CD14-positive monocyte (primary cell): ENCODE results near the gene SEMA4G. TPM values are rescaled to one million over a fixed set of nuclear protein-coding genes. Genes with fewer than 3 reads are reported as not detected.

Experiments
- DNase-seq, 3 donors: peaks; one replicate each; pipeline ENCODE4 v3.0.0-alpha.2; 2011 to 2022
- H2AFZ ChIP-seq: 2 replicates; pipeline ENCODE4 v1.6.0; 2012; ENCODE audit warnings: mild to moderate bottlenecking, low read depth, low read length, inconsistent platforms; ENCODE audit not compliant: insufficient read depth, poor library complexity, severe bottlenecking
- H3K27ac ChIP-seq, 2 donors: 1 replicate in 1 of 2; 2 replicates in 1 of 2; pipeline ENCODE4 v1.5.1; 2012 to 2013; ENCODE audit warnings: low read length in 2 of 2, control low read depth in 1 of 2, inconsistent platforms in 1 of 2, low read depth in 1 of 2, mild to moderate bottlenecking in 1 of 2
- H3K27me3 ChIP-seq, 2 donors: one replicate each; pipeline versions ENCODE4 v1.6.0 to v1.6.1; 2011 to 2013; ENCODE audit warnings: low read length in 2 of 2; ENCODE audit not compliant: control insufficient read depth in 2 of 2, insufficient read depth in 2 of 2
- H3K36me3 ChIP-seq, 2 donors: replicated peaks in 1 of 2; 1 replicate in 1 of 2; 2 replicates in 1 of 2; pipeline versions ENCODE4 v1.5.1 to v1.6.1; 2012 to 2013; ENCODE audit warnings: low read length in 2 of 2, control low read depth in 1 of 2, inconsistent platforms in 1 of 2, mild to moderate bottlenecking in 1 of 2; ENCODE audit not compliant: insufficient read depth in 2 of 2, control insufficient read depth in 1 of 2
- H3K4me1 ChIP-seq, 2 donors: 1 replicate in 1 of 2; 2 replicates in 1 of 2; pipeline versions ENCODE4 v1.5.1 to v1.6.1; 2012 to 2013; ENCODE audit warnings: low read length in 2 of 2, control low read depth in 1 of 2, inconsistent platforms in 1 of 2, mild to moderate bottlenecking in 1 of 2, moderate library complexity in 1 of 2; ENCODE audit not compliant: insufficient read depth in 2 of 2, control insufficient read depth in 1 of 2
- H3K4me2 ChIP-seq: replicated peaks from 2 replicates; pipeline ENCODE3; 2012; ENCODE audit warnings: low read length, moderate library complexity, mild to moderate bottlenecking; ENCODE audit not compliant: poor library complexity, severe bottlenecking; ENCODE audit errors: extremely low read depth
- H3K4me3 ChIP-seq, 3 experiments: fragments of 200-600 bp in 1 of 3; sonication (generic) in 1 of 3; replicated peaks in 1 of 3; 1 replicate in 2 of 3; 2 replicates in 1 of 3; pipeline ENCODE4 v1.5.1; 2011 to 2013; ENCODE audit warnings: low read length in 3 of 3, mild to moderate bottlenecking in 3 of 3, control low read depth in 2 of 3, low read depth in 2 of 3, inconsistent platforms in 1 of 3, moderate library complexity in 1 of 3
- H3K79me2 ChIP-seq: 2 replicates; pipeline ENCODE4 v1.6.0; 2012; ENCODE audit warnings: mild to moderate bottlenecking, control low read depth, inconsistent platforms, low read length, moderate library complexity; ENCODE audit not compliant: insufficient read depth
- H3K9ac ChIP-seq: 2 replicates; pipeline ENCODE4 v1.6.0; 2017; ENCODE audit warnings: low read length, mild to moderate bottlenecking; ENCODE audit not compliant: insufficient read depth, poor library complexity, severe bottlenecking
- H3K9me3 ChIP-seq, 2 donors: replicated peaks in 1 of 2; 1 replicate in 1 of 2; 2 replicates in 1 of 2; pipeline versions ENCODE4 v1.5.1 to v1.6.1; 2012 to 2013; ENCODE audit warnings: low read length in 2 of 2, control low read depth in 1 of 2; ENCODE audit not compliant: control insufficient read depth in 1 of 2, insufficient read depth in 1 of 2
- H4K20me1 ChIP-seq: 2 replicates; pipeline ENCODE4 v1.6.0; 2012; ENCODE audit warnings: mild to moderate bottlenecking, low read length, control low read depth, moderate library complexity; ENCODE audit not compliant: insufficient read depth
- H3K27ac Mint-ChIP-seq, 7 donors: one replicate each; pipeline ENCODE4 v1.8.0; 2020; ENCODE audit warnings: mild to moderate bottlenecking in 7 of 7, mixed read lengths in 7 of 7, moderate library complexity in 6 of 7, inconsistent platforms in 2 of 7
- H3K27me3 Mint-ChIP-seq, 3 donors: one replicate each; pipeline ENCODE4 v1.8.0; 2021 to 2022; ENCODE audit warnings: low read depth in 3 of 3, mild to moderate bottlenecking in 3 of 3, mixed read lengths in 3 of 3, moderate library complexity in 3 of 3, inconsistent platforms in 1 of 3
- H3K36me3 Mint-ChIP-seq, 2 donors: one replicate each; pipeline ENCODE4 v1.8.0; 2020; ENCODE audit warnings: mixed read lengths in 2 of 2, inconsistent platforms in 1 of 2, mild to moderate bottlenecking in 1 of 2
- H3K4me1 Mint-ChIP-seq: one replicate; pipeline ENCODE4 v1.8.0; 2020; ENCODE audit warnings: mild to moderate bottlenecking, mixed read lengths
- H3K4me3 Mint-ChIP-seq, 2 donors: one replicate each; pipeline ENCODE4 v1.8.0; 2020; ENCODE audit warnings: mild to moderate bottlenecking in 2 of 2, mixed read lengths in 2 of 2, moderate library complexity in 1 of 2
- H3K9me3 Mint-ChIP-seq, 7 donors: one replicate each; pipeline ENCODE4 v1.8.0; 2020 to 2022; ENCODE audit warnings: mixed read lengths in 7 of 7, mild to moderate bottlenecking in 6 of 7, moderate library complexity in 6 of 7, inconsistent platforms in 2 of 7
- CTCF ChIP-seq: fragments of 200-600 bp; IDR thresholded peaks from one replicate; pipeline ENCODE4 v1.8.0; 2022; ENCODE audit warnings: antibody characterized with exemption, mild to moderate bottlenecking
- WGBS: methylation state at CpG from one replicate; pipeline ENCODE4 v1.1.5; 2013; ENCODE audit warnings: missing lambda C conversion rate; ENCODE audit not compliant: insufficient coverage; 5-methylcytosine and 5-hydroxymethylcytosine counted together
- intact Hi-C, 2 donors: fragments of 100-400 bp; cut with micrococcal nuclease; formaldehyde crosslinking; loops; one replicate each; pipeline versions ENCODE4 v1.15.0 to v1.15.1; 2023
- polyA plus RNA-seq, 3 donors: library from polyadenylated mRNA; depleted of rRNA in 1 of 3; unstranded in 2 of 3; stranded (reverse) in 1 of 3; fragments of 300-500 nt in 2 of 3; fragments of >200 nt in 1 of 3; fragmentation: Illumina TruSeq in 2 of 3; gene quantifications; 1 replicate in 2 of 3; 2 replicates in 1 of 3; pipeline ENCODE4 v1.2.3, GENCODE V29; 2012 to 2021

The SEMA4G gene
- polyA plus RNA-seq, 3 donors: 0.24 TPM; not detected in 2

- Histone ChIP-seq H3K4me2 (peak overlapping the region; percentile 85), H3K4me3 (peak overlapping the region; percentile 58 to 92 (median 64)), H3K27ac (peak overlapping the region in 1 of 2 donors; percentile 45), H4K20me1 (no peaks in the 10 kb centered on the region), H3K27me3 (no peaks in the 10 kb centered on the region), H3K9me3 (no peaks in the 10 kb centered on the region), H3K79me2 (peaks cover 5% of the 10 kb centered on the region), H3K36me3 (no peaks in the 10 kb centered on the region), H3K4me1 (peaks cover 35 to 52% of the 10 kb centered on the region in 2 donors), H3K9ac (peak overlapping the region; percentile 70), H2AFZ (peak overlapping the region; percentile 88)
- Mint-ChIP-seq H3K27ac (peak overlapping the region in 5 of 7 donors; percentile 64 to 89 (median 68)), H3K27me3 (peaks cover 0 to 7% (median 4%) of the 10 kb centered on the region in 3 donors), H3K36me3 (peaks cover 3 to 10% of the 10 kb centered on the region in 2 donors), H3K4me1 (peaks cover 39% of the 10 kb centered on the region), H3K9me3 (no peaks in the 10 kb centered on the region), H3K4me3 (peak overlapping the region; percentile 93 to 94)
- WGBS: under 1% methylated on average over 11 of the region's 19 CpGs
- no peak for TF ChIP-seq CTCF
- intact Hi-C loops: no loop called here
- no peak for DNase-seq
Observed at GRCh38 chr10:101000127-101000914, 31.0 kb downstream of the SEMA4G start.

- Histone ChIP-seq H3K27me3 (no peaks in the 10 kb centered on the region), H3K79me2 (peaks cover 5% of the 10 kb centered on the region), H3K4me3 (peak overlapping the region in 1 of 3 experiments; percentile 92), H4K20me1 (no peaks in the 10 kb centered on the region), H3K9me3 (no peaks in the 10 kb centered on the region), H3K9ac (peak overlapping the region; percentile 70), H2AFZ (peak overlapping the region; percentile 88), H3K4me1 (peaks cover 35 to 51% of the 10 kb centered on the region in 2 donors), H3K4me2 (peak overlapping the region; percentile 85), H3K27ac (no peak overlapping the region), H3K36me3 (peaks cover 3 to 6% of the 10 kb centered on the region in 2 donors)
- H3K27me3 Mint-ChIP-seq: peaks cover 0 to 7% (median 4%) of the 10 kb centered on the region in 3 donors
- peak overlapping the region; percentile 93 to 94 for H3K4me3 Mint-ChIP-seq
- peaks cover 37% of the 10 kb centered on the region for H3K4me1 Mint-ChIP-seq
- no peaks in the 10 kb centered on the region for H3K9me3 Mint-ChIP-seq
- H3K27ac Mint-ChIP-seq: peak overlapping the region in 2 of 7 donors; percentile 58 to 77
- DNase-seq: no peak
- 14% methylated on average over 5 of the region's 12 CpGs for WGBS
- peaks cover 9 to 10% of the 10 kb centered on the region in 2 donors for H3K36me3 Mint-ChIP-seq
- no peak for TF ChIP-seq CTCF
- intact Hi-C loops: no loop called here
Observed at GRCh38 chr10:101000915-101001658, 31.8 kb downstream of the SEMA4G start.
